SK-N-SH (cell line): ENCODE results near the gene LINGO3. TPM values are rescaled to one million over a fixed set of nuclear protein-coding genes. Genes with fewer than 3 reads are reported as not detected.
A peak's percentile ranks its signal among the peaks of the same experiment; 100 is the strongest.

Source experiments
- CTCF ChIA-PET: fragments of 300-600, 350-600 bp; formaldehyde crosslinking; extraction: SDS; loops from one replicate; lab custom pipeline; 2021; lab: Yijun Ruan, JAX
- POLR2A ChIA-PET: fragments of 350-600 bp; sonication (Branson Sonifier 250); formaldehyde crosslinking; extraction: SDS; loops from one replicate; lab custom pipeline; 2020; ENCODE audit warnings: antibody characterized with exemption, inconsistent platforms; lab: Yijun Ruan, JAX
- DNase-seq: peaks from one replicate; pipeline ENCODE4 v3.0.0; 2012
- H2AFZ ChIP-seq: fragments of 200-600 bp; sonication (generic); 2 replicates; pipeline ENCODE4 v1.8.1; 2016; ENCODE audit warnings: antibody characterized with exemption, mild to moderate bottlenecking, low read depth
- H3F3A ChIP-seq: fragments of 200-600 bp; sonication (generic); replicated peaks from 2 replicates; pipeline ENCODE3; 2016; ENCODE audit warnings: antibody characterized with exemption, mild to moderate bottlenecking; ENCODE audit not compliant: insufficient read depth
- H3K27ac ChIP-seq, 2 experiments: fragments of 200-500 bp in 1 of 2; fragments of 200-600 bp in 1 of 2; sonication (Bioruptor generic) in 1 of 2; sonication (generic), shearing (Covaris generic) in 1 of 2; 2 replicates each; pipeline versions ENCODE4 v1.5.1 to v1.6.1; 2014 to 2016; ENCODE audit warnings: low read depth in 2 of 2, inconsistent platforms in 1 of 2, low read length in 1 of 2, mild to moderate bottlenecking in 1 of 2, mixed read lengths in 1 of 2
- H3K27me3 ChIP-seq: fragments of 200-600 bp; sonication (generic), shearing (Covaris generic); 2 replicates; pipeline ENCODE4 v1.6.1; 2016; ENCODE audit warnings: mixed run types; ENCODE audit not compliant: insufficient read depth
- H3K36me3 ChIP-seq, 2 experiments: fragments of 200-500 bp in 1 of 2; fragments of 200-600 bp in 1 of 2; sonication (Bioruptor generic) in 1 of 2; sonication (generic) in 1 of 2; replicated peaks in 1 of 2; 2 replicates each; pipeline versions ENCODE3 to v1.5.1; 2014 to 2016; ENCODE audit warnings: low read length in 1 of 2, mild to moderate bottlenecking in 1 of 2; ENCODE audit not compliant: insufficient read depth in 2 of 2, control insufficient read depth in 1 of 2
- H3K4me1 ChIP-seq, 2 experiments: fragments of 200-500 bp in 1 of 2; fragments of 200-600 bp in 1 of 2; sonication (Bioruptor generic) in 1 of 2; sonication (generic), shearing (Covaris generic) in 1 of 2; 2 replicates each; pipeline versions ENCODE4 v1.5.1 to v1.6.1; 2014 to 2016; ENCODE audit warnings: low read depth in 1 of 2, low read length in 1 of 2, mixed run types in 1 of 2; ENCODE audit not compliant: insufficient read depth in 2 of 2, control insufficient read depth in 1 of 2
- H3K4me2 ChIP-seq: fragments of 200-600 bp; sonication (generic), shearing (Covaris generic); 2 replicates; pipeline ENCODE4 v1.6.1; 2017; ENCODE audit warnings: mixed run types
- H3K4me3 ChIP-seq, 2 experiments: fragments of 200-500 bp in 1 of 2; fragments of 200-600 bp in 1 of 2; sonication (Bioruptor generic) in 1 of 2; sonication (generic), shearing (Covaris generic) in 1 of 2; 2 replicates each; pipeline versions ENCODE4 v1.5.1 to v1.8.1; 2014 to 2016; ENCODE audit warnings: low read depth in 2 of 2, inconsistent platforms in 1 of 2, low read length in 1 of 2, mild to moderate bottlenecking in 1 of 2, mixed read lengths in 1 of 2, moderate library complexity in 1 of 2
- H3K79me2 ChIP-seq: fragments of 200-600 bp; sonication (generic); 2 replicates; pipeline ENCODE4 v1.8.1; 2017; ENCODE audit warnings: mild to moderate bottlenecking; ENCODE audit not compliant: insufficient read depth
- H3K9ac ChIP-seq: fragments of 200-600 bp; sonication (generic); 2 replicates; pipeline ENCODE4 v1.6.1; 2017; ENCODE audit warnings: mixed run types
- H3K9me2 ChIP-seq: fragments of 200-600 bp; sonication (generic); 2 replicates; pipeline ENCODE4 v1.6.1; 2017; ENCODE audit warnings: mixed run types
- H3K9me3 ChIP-seq: fragments of 200-600 bp; sonication (generic); 2 replicates; pipeline ENCODE4 v1.6.1; 2017; ENCODE audit warnings: mixed run types, mild to moderate bottlenecking, moderate library complexity
- H4K20me1 ChIP-seq: fragments of 200-600 bp; sonication (generic); 2 replicates; pipeline ENCODE4 v1.6.1; 2017; ENCODE audit warnings: mild to moderate bottlenecking, mixed run types; ENCODE audit not compliant: insufficient read depth
- CHD2 ChIP-seq: fragments of 150-350 bp; IDR thresholded peaks from 2 replicates; pipeline ENCODE4 v1.6.1; 2018; ENCODE audit warnings: low read length; ENCODE audit not compliant: partially characterized antibody
- FOSL2 ChIP-seq: IDR thresholded peaks from 2 replicates; pipeline ENCODE4 v1.4.0; 2012; ENCODE audit warnings: low read depth, mild to moderate bottlenecking, moderate library complexity, borderline replicate concordance
- FOXJ3 ChIP-seq: sonication (generic); formaldehyde crosslinking; IDR thresholded peaks from 2 replicates; pipeline ENCODE4 v1.5.1; 2020; ENCODE audit warnings: mild to moderate bottlenecking, missing genetic modification reagents
- FOXM1 ChIP-seq: IDR thresholded peaks from 2 replicates; pipeline ENCODE4 v1.4.0; 2012; ENCODE audit warnings: low read depth, mild to moderate bottlenecking
- GABPA ChIP-seq: IDR thresholded peaks from 2 replicates; pipeline ENCODE4 v1.4.0; 2012; ENCODE audit warnings: low read depth, mild to moderate bottlenecking
- GATA2 ChIP-seq: sonication (generic); formaldehyde crosslinking; IDR thresholded peaks from 2 replicates; pipeline ENCODE4 v1.5.0; 2020; ENCODE audit warnings: mild to moderate bottlenecking, missing genetic modification reagents
- JUND ChIP-seq: IDR thresholded peaks from 2 replicates; pipeline ENCODE4 v1.4.0; 2012
- MAX ChIP-seq: IDR thresholded peaks from 2 replicates; pipeline ENCODE4 v1.4.0; 2012; ENCODE audit warnings: low read depth
- MEF2A ChIP-seq: IDR thresholded peaks from 2 replicates; pipeline ENCODE4 v1.4.0; 2012; ENCODE audit warnings: low read depth, borderline replicate concordance
- MXI1 ChIP-seq: IDR thresholded peaks from 2 replicates; pipeline ENCODE4 v1.6.1; 2012; ENCODE audit warnings: mild to moderate bottlenecking, low read depth, low read length, improper control_type of control experiment
- NFIC ChIP-seq: IDR thresholded peaks from 2 replicates; pipeline ENCODE4 v1.4.0; 2012; ENCODE audit warnings: borderline replicate concordance
- NRF1 ChIP-seq: IDR thresholded peaks from 2 replicates; pipeline ENCODE4 v1.6.1; 2012; ENCODE audit warnings: low read depth, mild to moderate bottlenecking, low read length
- RCOR1 ChIP-seq: fragments of 150-350 bp; IDR thresholded peaks from 2 replicates; pipeline ENCODE4 v1.6.1; 2017; ENCODE audit warnings: antibody characterized with exemption, low read length
- REST ChIP-seq: IDR thresholded peaks from 2 replicates; pipeline ENCODE4 v1.6.1; 2012; ENCODE audit warnings: mild to moderate bottlenecking, low read depth, low read length, moderate library complexity
- RFX5 ChIP-seq: IDR thresholded peaks from 2 replicates; pipeline ENCODE4 v1.6.1; 2012; ENCODE audit warnings: mild to moderate bottlenecking, improper control_type of control experiment, low read length
- SMC3 ChIP-seq: IDR thresholded peaks from 2 replicates; pipeline ENCODE4 v1.6.1; 2012; ENCODE audit warnings: low read depth, low read length, improper control_type of control experiment
- TCF12 ChIP-seq: IDR thresholded peaks from 2 replicates; pipeline ENCODE4 v1.4.0; 2012
- USF1 ChIP-seq: IDR thresholded peaks from 2 replicates; pipeline ENCODE4 v1.4.0; 2012; ENCODE audit warnings: low read depth, borderline replicate concordance
- USF2 ChIP-seq: fragments of 150-350 bp; IDR thresholded peaks from 2 replicates; pipeline ENCODE4 v1.6.1; 2017; ENCODE audit warnings: antibody characterized with exemption, low read length, low read depth, borderline replicate concordance
- YY1 ChIP-seq: IDR thresholded peaks from 2 replicates; pipeline ENCODE4 v1.4.0; 2012; ENCODE audit warnings: low read depth, mild to moderate bottlenecking
- WGBS: methylation state at CpG from one replicate; pipeline ENCODE4 v1.1.6; 2017; ENCODE audit warnings: low lambda C conversion rate; 5-methylcytosine and 5-hydroxymethylcytosine counted together
- polyA plus RNA-seq, 3 experiments: library from polyadenylated mRNA; depleted of rRNA; stranded (reverse); fragments of >200 nt; gene quantifications; 2 replicates each; pipeline ENCODE4 v1.2.3, GENCODE V29; 2012

LINGO3 gene
- polyA plus RNA-seq, 1 of the 3 experiments (the other 2 are of a cell fraction) = not detected

GRCh38 chr19:2268480-2268830 lies 39.5 kb downstream of the LINGO3 start:
- no peak for TF ChIP-seq MAX
- TF ChIP-seq FOXM1 = no peak
- TF ChIP-seq YY1 = no peak
- no peak for TF ChIP-seq RFX5
- no peak for TF ChIP-seq NFIC
- no peak for TF ChIP-seq JUND
- TF ChIP-seq USF2 = no peak
- TF ChIP-seq MXI1 = no peak
- no peak for TF ChIP-seq RCOR1
- TF ChIP-seq GABPA = no peak
- TF ChIP-seq TCF12 = no peak
- no peak for TF ChIP-seq GATA2
- TF ChIP-seq FOXJ3 (CRISPR knock-in tag) = no peak
- no peak for TF ChIP-seq CHD2
- no peak for TF ChIP-seq SMC3
- no peak for TF ChIP-seq NRF1
- TF ChIP-seq USF1 = no peak
- peak overlapping the region; percentile 69 to 91 for H3K4me3 ChIP-seq
- CTCF ChIA-PET = no interaction called here

GRCh38 chr19:2266183-2266993 lies 41.6 kb downstream of the LINGO3 start:
- Histone ChIP-seq H3K4me2 (0 out of 2 replicates have a peak overlapping the region, but pooled peaks have one; percentile 15), H3K9ac (no peak overlapping the region)
- no peak for TF ChIP-seq RFX5
- no peak for TF ChIP-seq YY1
- TF ChIP-seq GABPA = no peak
- no peak for TF ChIP-seq MEF2A
- TF ChIP-seq MAX = peak; percentile 75; the same call in 1 of the 2 replicates
- TF ChIP-seq FOSL2 = no peak
- TF ChIP-seq SMC3 = no peak
- TF ChIP-seq USF1 = peak; percentile 71; the same call in 1 of the 2 replicates
- TF ChIP-seq REST = no peak

More at GRCh38 chr19:2268480-2268830, 39.5 kb downstream of the LINGO3 start:
- peak overlapping the region; percentile 80 for H2AFZ ChIP-seq
- no peaks in the 10 kb centered on the region for H3K27me3 ChIP-seq
- H4K20me1 ChIP-seq = peaks cover 40% of the 10 kb centered on the region
- no peaks in the 10 kb centered on the region for H3K9me2 ChIP-seq
- peaks cover 8 to 25% of the 10 kb centered on the region in 2 experiments; a peak in 3 of 4 replicates for H3K4me1 ChIP-seq
- H3K4me2 ChIP-seq = peak overlapping the region; percentile 81
- peaks cover 41% of the 10 kb centered on the region for H3K79me2 ChIP-seq
- peak overlapping the region; percentile 62; the same call in 1 of the 2 replicates for H3K9ac ChIP-seq
- 81% methylated on average over 4 of the region's 4 CpGs for WGBS
- peaks cover 23% of the 10 kb centered on the region for H3F3A ChIP-seq
- no peak for DNase-seq
- no peaks in the 10 kb centered on the region for H3K9me3 ChIP-seq
- POLR2A ChIA-PET = no interaction called here
- peaks cover 10 to 20% of the 10 kb centered on the region in 2 experiments for H3K36me3 ChIP-seq
- peak overlapping the region in 1 of 2 experiments; percentile 77; a peak in 1 of 4 replicates for H3K27ac ChIP-seq

More at GRCh38 chr19:2266183-2266993, 41.6 kb downstream of the LINGO3 start:
- Histone ChIP-seq H3K9me2 (no peaks in the 10 kb centered on the region), H3K9me3 (no peaks in the 10 kb centered on the region), H3K79me2 (peaks cover 21% of the 10 kb centered on the region), H3K4me3 (no peak overlapping the region), H3K36me3 (no peaks in the 10 kb centered on the region), H3F3A (peaks cover 9% of the 10 kb centered on the region), H3K4me1 (peaks cover 5 to 8% of the 10 kb centered on the region in 2 experiments; a peak in 3 of 4 replicates), H4K20me1 (peaks cover 19% of the 10 kb centered on the region), H3K27me3 (no peaks in the 10 kb centered on the region), H2AFZ (peak overlapping the region; percentile 84), H3K27ac (no peak overlapping the region)
- POLR2A ChIA-PET = interaction anchor here (1.1 kb wide), 1 partner anchor 23 kb away, joined by 4 read pairs; no protein-coding TSS in a partner anchor
- CTCF ChIA-PET = interaction anchor here (1.0 to 9.8 kb wide), 4 partner anchors 7 to 50 kb away, joined by 3 to 121 read pairs (median 4); no protein-coding TSS in a partner anchor
- DNase-seq = peak; percentile 46
- WGBS = 80% methylated on average over 15 of the region's 18 CpGs
